MM.1S (cell line): ENCODE data around the gene TMEM108.

Experiments used
- CTCF ChIP-seq: fragments of 300-600 bp; sonication (generic); IDR thresholded peaks from 2 replicates; pipeline ENCODE4 v1.5.1; 2016; ENCODE audit warnings: antibody characterized with exemption, low read length, mixed read lengths
- EZH2 ChIP-seq: fragments of 300-600 bp; sonication (generic); optimal IDR thresholded peaks from 2 replicates; pipeline ENCODE3; 2017; ENCODE audit warnings: low read depth, mild to moderate bottlenecking, antibody characterized with exemption, low read length, mixed read lengths

- TF ChIP-seq CTCF (no peak), EZH2 (no peak)
Measured at GRCh38 chr3:133115176-133115575, 77.0 kb downstream of the TMEM108 start.
